B cell (primary cell): ENCODE measurements around the gene CALN1. TPM values are rescaled to one million over a fixed set of nuclear protein-coding genes. Genes with fewer than 3 reads are reported as not detected.

Experiments used
- ATAC-seq: fragments of 200-7000 bp; cut with Tn5 transposase; one replicate; pipeline ENCODE4 v1.10.0; 2021; ENCODE audit warnings: low read depth, mild to moderate bottlenecking, moderate number of reproducible peaks, moderate library complexity
- CTCF ChIA-PET: fragments of 350-600 bp; sonication (Branson Sonifier 250); formaldehyde crosslinking; loops from one replicate; lab custom pipeline; 2021; ENCODE audit warnings: antibody characterized with exemption, inconsistent platforms; lab: Charles Lee
- POLR2A ChIA-PET: fragments of 350-600 bp; sonication (Branson Sonifier 250); formaldehyde crosslinking; loops from one replicate; lab custom pipeline; 2021; ENCODE audit warnings: antibody characterized with exemption; lab: Charles Lee
- DNase-seq: peaks from one replicate; pipeline ENCODE4 v3.0.0; 2013
- H2AFZ ChIP-seq: 2 replicates; pipeline ENCODE4 v1.6.1; 2012; ENCODE audit warnings: mild to moderate bottlenecking, low read depth, low read length; ENCODE audit not compliant: insufficient read depth, poor library complexity, severe bottlenecking
- H3K27ac ChIP-seq, 2 donors: 1 replicate in 1 of 2; 2 replicates in 1 of 2; pipeline ENCODE4 v1.5.1; 2012 to 2013; ENCODE audit warnings: low read length in 2 of 2, mild to moderate bottlenecking in 2 of 2, moderate library complexity in 1 of 2
- H3K27me3 ChIP-seq, 4 experiments: fragments of 200-600 bp in 1 of 4; sonication (generic) in 1 of 4; replicated peaks in 1 of 4; 1 replicate in 2 of 4; 2 replicates in 2 of 4; pipeline versions ENCODE4 v1.6.1 to v1.7.0; 2013 to 2016; ENCODE audit warnings: low read length in 3 of 4, mild to moderate bottlenecking in 2 of 4, mixed read lengths in 1 of 4, moderate library complexity in 1 of 4; ENCODE audit not compliant: insufficient read depth in 4 of 4, control insufficient read depth in 3 of 4; ENCODE audit errors: control extremely low read depth in 1 of 4
- H3K36me3 ChIP-seq, 2 experiments: replicated peaks in 1 of 2; 1 replicate in 1 of 2; 2 replicates in 1 of 2; pipeline versions ENCODE4 v1.6.1 to v1.7.1; 2013; ENCODE audit warnings: low read length in 1 of 2; ENCODE audit not compliant: insufficient read depth in 2 of 2, control insufficient read depth in 1 of 2; ENCODE audit errors: control extremely low read depth in 1 of 2, extremely low read depth in 1 of 2
- H3K4me1 ChIP-seq, 2 donors: fragments of 200-600 bp in 1 of 2; sonication (generic) in 1 of 2; 1 replicate in 1 of 2; 2 replicates in 1 of 2; pipeline versions ENCODE4 v1.5.1 to v1.6.1; 2013 to 2017; ENCODE audit warnings: low read length in 2 of 2; ENCODE audit not compliant: control insufficient read depth in 2 of 2, insufficient read depth in 2 of 2
- H3K4me2 ChIP-seq: replicated peaks from 2 replicates; pipeline ENCODE3; 2012; ENCODE audit warnings: mild to moderate bottlenecking, low read depth, low read length; ENCODE audit not compliant: poor library complexity, severe bottlenecking
- H3K4me3 ChIP-seq, 5 experiments: fragments of 200-600 bp in 1 of 5; sonication (generic) in 1 of 5; 1 replicate in 3 of 5; 2 replicates in 2 of 5; pipeline versions ENCODE4 v1.5.1 to v1.7.0; 2011 to 2016; ENCODE audit warnings: low read length in 4 of 5, mild to moderate bottlenecking in 4 of 5, low read depth in 2 of 5, control low read depth in 1 of 5, moderate library complexity in 1 of 5; ENCODE audit not compliant: insufficient read depth in 1 of 5; ENCODE audit errors: control extremely low read depth in 1 of 5, extremely low read depth in 1 of 5
- H3K79me2 ChIP-seq: fragments of 200-600 bp; sonication (generic); one replicate; pipeline ENCODE4 v1.6.0; 2016; ENCODE audit warnings: low read length; ENCODE audit not compliant: control insufficient read depth, insufficient read depth
- H3K9ac ChIP-seq: fragments of 200-600 bp; sonication (generic); 2 replicates; pipeline ENCODE4 v1.6.1; 2017; ENCODE audit warnings: mild to moderate bottlenecking, low read length, moderate library complexity
- H3K9me3 ChIP-seq, 3 donors: one replicate each; pipeline versions ENCODE4 v1.6.1 to v1.7.1; 2013; ENCODE audit warnings: low read length in 2 of 3; ENCODE audit not compliant: control insufficient read depth in 2 of 3, insufficient read depth in 1 of 3; ENCODE audit errors: control extremely low read depth in 1 of 3
- H4K20me1 ChIP-seq: 2 replicates; pipeline ENCODE4 v1.6.0; 2012; ENCODE audit warnings: mild to moderate bottlenecking, low read length; ENCODE audit not compliant: insufficient read depth, control insufficient read depth, poor library complexity, severe bottlenecking
- H3K27ac Mint-ChIP-seq: one replicate; pipeline ENCODE4 v1.8.0; 2021; ENCODE audit warnings: mixed read lengths
- H3K27me3 Mint-ChIP-seq: one replicate; pipeline ENCODE4 v1.8.0; 2021; ENCODE audit warnings: mixed read lengths
- H3K4me1 Mint-ChIP-seq: one replicate; pipeline ENCODE4 v1.8.0; 2021; ENCODE audit warnings: mixed read lengths
- H3K4me3 Mint-ChIP-seq: one replicate; pipeline ENCODE4 v1.8.0; 2021; ENCODE audit warnings: mixed read lengths
- H3K9me3 Mint-ChIP-seq: one replicate; pipeline ENCODE4 v1.8.0; 2022; ENCODE audit warnings: mixed read lengths; ENCODE audit not compliant: insufficient read depth
- CTCF ChIP-seq: fragments of 200-600 bp; IDR thresholded peaks from one replicate; pipeline ENCODE4 v1.8.0; 2022; ENCODE audit warnings: antibody characterized with exemption, mild to moderate bottlenecking
- EZH2 ChIP-seq: IDR thresholded peaks from 2 replicates; pipeline ENCODE4 v1.6.1; 2012; ENCODE audit warnings: borderline replicate concordance, low read depth, mild to moderate bottlenecking, moderate library complexity, low read length; ENCODE audit not compliant: insufficient read depth, poor library complexity, severe bottlenecking
- WGBS: methylation state at CpG from one replicate; pipeline ENCODE4 v1.1.5; 2013; ENCODE audit warnings: missing lambda C conversion rate; ENCODE audit not compliant: insufficient coverage; 5-methylcytosine and 5-hydroxymethylcytosine counted together
- intact Hi-C: fragments of 100-400 bp; cut with micrococcal nuclease; formaldehyde crosslinking; loops from one replicate; pipeline ENCODE4 v1.10.0; 2022
- polyA plus RNA-seq: library from polyadenylated mRNA; depleted of rRNA; stranded (reverse); fragments of >200 nt; gene quantifications from 2 replicates; pipeline ENCODE4 v1.2.3, GENCODE V29; 2012
- total RNA-seq, 2 donors: library from RNA; stranded (reverse); fragments of 120-200 nt in 1 of 2; gene quantifications; 1 replicate in 1 of 2; 2 replicates in 1 of 2; pipeline versions ENCODE4 v1.2.3 to v1.2.4, GENCODE V29; 2013 to 2022

The CALN1 gene
- total and polyA plus RNA-seq, 2 donors (not counting 1 experiment from before 2014, with no cell fraction given): not detected

- Histone ChIP-seq H4K20me1 (no peaks in the 10 kb centered on the region), H3K4me1 (no peaks in the 10 kb centered on the region), H3K79me2 (no peaks in the 10 kb centered on the region), H3K4me2 (no peak overlapping the region), H2AFZ (no peak overlapping the region), H3K27me3 (no peaks in the 10 kb centered on the region), H3K4me3 (no peak overlapping the region), H3K36me3 (no peaks in the 10 kb centered on the region), H3K27ac (no peak overlapping the region), H3K9ac (no peak overlapping the region), H3K9me3 (peaks cover 0 to 13% (median 0%) of the 10 kb centered on the region in 3 donors)
- Mint-ChIP-seq H3K4me3 (no peak overlapping the region), H3K4me1 (no peaks in the 10 kb centered on the region), H3K9me3 (no peaks in the 10 kb centered on the region), H3K27me3 (no peaks in the 10 kb centered on the region), H3K27ac (no peak overlapping the region)
- intact Hi-C loops: no loop called here
- CTCF ChIA-PET: no interaction called here
- ATAC-seq: no peak
- no peak for DNase-seq
- POLR2A ChIA-PET: no interaction called here
- TF ChIP-seq EZH2 (no peak), CTCF (no peak)
- WGBS: 7% methylated on average over 3 of the region's 4 CpGs
Measured at GRCh38 chr7:71843676-71844075, 568.5 kb downstream of the CALN1 start.

GRCh38 chr7:71842786-71843185 lies 569.4 kb downstream of the CALN1 start:
- CTCF ChIA-PET: no interaction called here
- Histone ChIP-seq H3K9ac (no peak overlapping the region), H3K4me2 (no peak overlapping the region), H3K4me1 (no peaks in the 10 kb centered on the region), H3K27ac (no peak overlapping the region), H3K4me3 (no peak overlapping the region), H3K9me3 (peaks cover 0 to 13% (median 0%) of the 10 kb centered on the region in 3 donors), H4K20me1 (no peaks in the 10 kb centered on the region), H3K79me2 (no peaks in the 10 kb centered on the region), H3K27me3 (no peaks in the 10 kb centered on the region), H3K36me3 (no peaks in the 10 kb centered on the region), H2AFZ (no peak overlapping the region)
- H3K27ac Mint-ChIP-seq: no peak overlapping the region
- no peaks in the 10 kb centered on the region for H3K4me1 Mint-ChIP-seq
- H3K4me3 Mint-ChIP-seq: no peak overlapping the region
- TF ChIP-seq CTCF (no peak), EZH2 (no peak)
- POLR2A ChIA-PET: no interaction called here
- H3K9me3 Mint-ChIP-seq: no peaks in the 10 kb centered on the region
- WGBS: no CpG with 5 or more reads among the region's 3 CpGs
- DNase-seq (no peak), ATAC-seq (no peak)
- no peaks in the 10 kb centered on the region for H3K27me3 Mint-ChIP-seq
- intact Hi-C loops: no loop called here
